Stimulated activated CD8-positive, alpha-beta memory T cell treated with anti-CD3 and anti-CD28 coated beads, Interleukin-12 subunit alpha, Interleukin-12 subunit beta, amount 100 ng/mL, for 24 hours (primary cell): ENCODE data around the gene IMMT.

Experiments
- DNase-seq: peaks from one replicate; pipeline ENCODE4 v3.0.0-alpha.2; 2020; ENCODE audit errors: extremely low read depth

IMMT gene

DNA sequence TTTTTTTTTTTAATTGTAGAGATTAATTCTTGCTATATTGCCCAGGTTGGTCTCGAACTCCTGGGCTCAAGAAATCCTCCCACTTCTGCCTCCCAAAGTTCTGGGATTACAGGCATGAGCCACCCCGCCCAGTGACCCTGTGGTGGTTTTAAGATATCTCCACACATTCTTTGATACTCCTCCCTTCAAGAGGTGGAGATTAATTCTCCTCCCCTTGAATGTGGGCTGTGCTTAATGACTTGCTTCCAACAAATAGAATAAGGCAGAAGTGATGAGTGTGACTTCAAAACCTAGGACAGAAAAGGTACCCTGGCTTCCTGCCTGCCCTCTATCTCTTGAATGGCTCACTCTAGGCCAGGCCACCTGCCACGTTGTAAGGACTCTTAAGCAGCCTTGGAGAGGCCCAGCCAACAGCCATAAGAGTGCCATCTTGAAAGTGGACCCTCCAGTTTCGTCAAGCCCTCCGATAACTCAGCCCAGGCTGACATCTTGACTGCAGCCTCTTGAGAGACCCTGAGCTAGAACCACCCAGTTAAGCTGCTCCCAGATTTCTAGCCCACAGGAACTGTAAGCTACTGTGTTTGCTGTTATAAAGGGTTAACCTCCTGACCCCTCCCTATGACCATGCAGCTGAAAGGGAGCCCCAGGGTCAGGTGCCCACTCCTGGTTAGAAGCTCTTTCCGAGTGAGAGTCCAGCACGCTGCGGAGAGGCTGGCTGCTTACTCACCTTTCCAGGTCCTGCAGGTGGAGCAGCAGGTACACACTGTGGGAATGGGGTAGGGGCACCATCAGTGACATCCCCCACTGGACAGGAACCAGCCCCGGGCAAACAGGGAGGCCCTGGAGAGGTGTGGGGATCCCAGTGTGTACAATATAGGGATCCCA is 31.6 kb upstream of the IMMT start:
- DNase-seq, result no peak

DNA sequence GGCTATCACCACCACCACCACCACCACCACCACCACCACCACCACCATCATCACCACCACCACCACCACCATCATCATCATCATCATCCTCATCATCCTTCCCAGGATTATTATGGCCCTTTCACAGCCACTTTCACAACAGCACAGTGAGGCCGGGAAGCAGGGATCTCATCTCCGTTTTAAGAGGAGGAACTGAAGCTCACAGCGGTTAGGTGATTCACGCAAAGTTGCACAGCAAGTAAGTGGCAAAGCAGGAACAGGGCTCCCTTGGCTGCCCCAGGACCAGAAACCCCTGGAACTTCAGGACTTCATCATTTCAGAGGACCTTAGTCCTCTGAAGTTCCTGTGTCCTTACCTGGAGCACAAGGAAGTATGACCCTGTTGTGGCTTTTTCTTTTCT is 30.8 kb upstream of the IMMT start:
- no peak for DNase-seq

DNA sequence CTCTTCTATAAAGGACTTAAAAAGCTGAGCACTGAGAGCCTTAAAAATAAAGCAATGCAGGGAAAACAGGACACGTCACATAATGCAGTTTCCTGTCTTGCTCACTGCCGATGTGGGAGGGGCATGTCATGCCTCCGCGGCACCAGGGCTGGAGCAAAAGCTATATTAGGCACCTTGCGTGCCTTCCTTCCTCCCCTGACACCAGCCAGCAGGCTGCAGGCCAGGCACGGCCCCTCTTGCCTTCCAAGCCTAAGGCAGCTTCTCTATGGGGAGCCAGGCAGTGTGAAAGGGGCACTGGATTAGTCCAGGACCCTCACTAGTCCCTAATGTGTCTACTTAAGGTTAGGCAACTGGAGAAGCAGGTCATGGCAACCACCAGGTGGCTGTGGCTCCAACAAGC is 30.3 kb upstream of the IMMT start:
- DNase-seq, result no peak

DNA sequence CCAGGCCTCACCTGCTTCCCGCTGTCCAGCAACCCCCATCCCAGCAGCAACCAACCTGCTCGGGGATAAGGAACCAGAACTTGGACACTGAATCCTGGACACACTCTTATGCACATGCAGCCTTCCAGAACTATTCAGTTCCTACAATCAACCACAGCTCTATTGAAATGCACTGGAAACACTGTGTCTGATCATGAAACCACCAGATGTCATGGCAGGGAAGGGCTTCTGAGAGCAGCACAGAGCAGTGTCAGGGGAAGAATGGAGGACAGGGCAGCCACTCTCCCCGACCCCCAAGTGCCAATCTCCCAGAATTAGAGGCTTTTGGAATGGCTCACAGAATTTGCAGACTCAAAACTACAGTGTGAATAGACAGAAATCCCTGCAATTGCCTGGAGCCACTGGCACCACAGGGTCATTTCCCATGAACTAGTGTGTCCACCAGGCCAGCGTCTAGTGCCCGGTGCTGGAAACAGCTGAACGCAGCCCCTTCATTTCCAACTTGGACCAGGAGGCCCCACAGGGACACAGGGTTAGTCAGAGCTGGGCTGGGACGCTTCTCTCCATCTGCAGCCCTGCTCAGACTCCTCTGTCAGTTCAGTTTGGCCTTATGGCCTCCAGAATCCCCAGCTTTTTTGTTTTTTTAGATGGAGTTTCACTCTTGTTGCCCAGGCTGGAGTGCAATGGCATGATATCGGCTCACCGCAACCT is 29.5 kb upstream of the IMMT start:
- DNase-seq, result no peak

DNA sequence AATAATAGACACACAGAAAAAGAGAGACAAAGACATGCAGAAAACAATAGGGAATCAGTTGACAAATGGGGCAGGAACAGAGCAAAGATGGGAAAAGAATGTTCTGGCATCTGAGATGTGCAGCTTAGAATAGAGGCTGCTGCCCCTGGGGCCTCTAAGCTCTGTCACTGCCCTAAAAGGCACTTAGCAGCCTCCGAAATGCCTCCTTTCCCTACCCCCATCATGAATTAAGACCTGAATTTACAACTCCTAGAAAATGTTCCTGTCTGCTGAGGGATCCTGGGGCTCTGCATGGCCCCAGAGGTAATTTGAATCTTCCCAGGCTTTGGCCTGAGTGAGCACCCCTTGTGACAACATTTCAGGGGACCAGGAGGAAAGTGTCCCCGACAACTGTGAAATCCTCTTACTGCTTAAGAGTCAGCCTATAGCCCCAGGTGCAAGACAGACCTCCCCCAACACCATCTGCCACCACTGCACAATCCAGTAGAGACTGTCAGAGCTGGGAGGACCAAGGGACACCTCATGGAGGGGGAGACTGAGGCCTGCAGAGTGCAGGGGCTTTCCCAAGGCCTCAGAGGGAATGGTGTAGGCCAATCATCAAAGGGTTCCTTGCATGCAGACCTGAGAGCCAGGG is 28.8 kb upstream of the IMMT start:
- DNase-seq, result no peak

DNA sequence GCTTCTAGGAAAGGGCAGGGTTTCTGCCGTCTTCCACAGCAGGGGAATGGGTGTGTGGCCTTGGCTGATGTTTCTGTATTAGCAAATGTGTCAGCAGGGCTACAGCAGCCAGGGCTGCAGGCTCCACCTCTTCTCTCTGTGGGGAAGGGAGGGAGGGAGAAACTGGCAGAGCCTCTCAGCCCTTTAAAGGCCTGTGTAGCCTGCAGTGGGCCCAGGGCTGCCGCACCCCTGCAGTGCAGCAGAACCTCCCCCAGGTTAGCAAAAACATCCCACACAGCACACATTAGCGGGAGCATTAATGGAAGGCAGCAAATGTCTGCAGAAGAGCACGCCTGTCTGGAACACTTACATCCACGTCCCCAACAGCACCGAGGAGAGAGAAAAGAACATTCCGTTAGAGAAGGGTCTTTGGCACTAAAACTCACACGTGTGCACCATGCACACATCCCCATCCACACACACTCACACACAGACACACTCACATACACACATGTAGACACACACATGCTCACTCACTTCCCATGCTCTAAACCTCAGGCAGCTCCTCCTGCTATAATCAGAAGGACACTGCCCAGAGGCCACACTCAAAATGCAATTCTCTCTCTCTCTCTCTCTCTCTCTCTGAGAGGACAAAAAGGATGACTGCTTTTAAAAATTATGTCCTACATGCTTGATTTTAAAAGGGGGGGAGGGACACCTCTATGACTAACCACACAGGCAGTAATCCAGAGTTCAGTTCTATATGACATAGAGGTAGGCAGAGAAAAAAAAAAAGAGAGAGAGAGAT is 28.1 kb upstream of the IMMT start:
- no peak for DNase-seq

DNA sequence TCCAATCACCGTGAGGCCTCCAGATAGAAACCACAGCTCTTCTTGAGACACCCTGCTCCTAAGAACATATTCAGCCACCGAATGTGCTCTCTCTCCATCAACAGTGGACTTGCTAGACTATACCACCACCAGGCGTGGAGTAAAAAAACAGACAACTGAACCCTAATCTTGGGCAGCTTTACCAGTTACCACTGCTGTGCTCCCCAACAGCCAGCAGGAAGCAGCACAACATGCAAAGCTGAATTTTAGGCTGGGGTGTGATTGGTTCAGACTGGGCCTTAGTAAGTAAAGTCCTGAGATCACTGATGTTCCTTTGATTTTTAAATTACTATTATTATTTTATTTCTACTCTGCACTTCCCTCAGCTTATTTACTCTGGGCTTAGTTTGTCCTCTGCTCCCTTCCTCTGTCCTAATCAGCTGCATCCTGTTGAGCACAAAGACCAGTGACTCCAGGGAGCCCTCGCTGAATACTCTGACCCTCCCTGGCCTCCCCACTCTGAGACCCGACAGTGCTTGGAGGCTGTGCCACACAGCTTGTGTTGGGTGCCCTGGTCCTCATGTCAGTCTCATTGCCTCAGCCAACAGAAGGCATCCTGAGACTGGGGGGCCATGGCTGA is 25.9 kb upstream of the IMMT start:
- DNase-seq, result no peak

DNA sequence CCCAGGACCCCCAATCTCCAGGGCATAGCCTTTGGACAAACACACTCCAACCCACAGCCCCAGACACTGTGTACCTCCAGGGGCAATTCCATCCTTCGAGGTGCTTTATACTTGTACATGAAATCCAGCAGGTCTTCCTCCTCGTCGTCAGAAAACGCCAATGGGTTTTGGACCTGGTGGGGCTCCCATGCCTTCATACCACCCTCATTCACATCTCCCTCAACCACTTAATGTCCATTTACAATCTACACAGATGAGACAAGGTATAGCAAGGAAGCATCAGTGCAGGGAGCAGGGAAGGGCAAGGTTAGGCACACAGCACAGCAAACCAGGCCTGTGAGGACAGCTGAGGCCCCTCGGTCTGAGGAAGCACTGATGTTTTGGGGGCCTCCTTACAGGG is 24.6 kb upstream of the IMMT start:
- no peak for DNase-seq

DNA sequence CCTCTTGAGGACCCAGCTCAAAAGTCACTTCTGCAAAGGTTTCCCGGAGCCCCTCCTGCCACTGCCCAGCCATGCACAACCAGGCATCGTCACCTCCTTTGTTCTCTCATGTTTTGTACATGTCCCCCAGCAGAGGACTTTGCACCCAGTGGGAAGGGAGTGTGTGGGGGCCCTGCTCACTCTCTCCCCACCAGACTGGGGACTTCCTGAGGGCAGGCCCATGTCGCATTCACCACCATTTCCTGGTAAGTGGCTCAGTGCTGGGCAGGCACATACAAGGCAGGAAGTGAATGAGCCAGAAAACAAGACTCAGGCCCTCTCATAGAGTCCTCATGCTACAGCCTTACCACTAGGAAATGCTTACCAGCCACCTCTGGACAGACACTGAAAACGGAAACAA is 22.9 kb upstream of the IMMT start:
- DNase-seq, result no peak

DNA sequence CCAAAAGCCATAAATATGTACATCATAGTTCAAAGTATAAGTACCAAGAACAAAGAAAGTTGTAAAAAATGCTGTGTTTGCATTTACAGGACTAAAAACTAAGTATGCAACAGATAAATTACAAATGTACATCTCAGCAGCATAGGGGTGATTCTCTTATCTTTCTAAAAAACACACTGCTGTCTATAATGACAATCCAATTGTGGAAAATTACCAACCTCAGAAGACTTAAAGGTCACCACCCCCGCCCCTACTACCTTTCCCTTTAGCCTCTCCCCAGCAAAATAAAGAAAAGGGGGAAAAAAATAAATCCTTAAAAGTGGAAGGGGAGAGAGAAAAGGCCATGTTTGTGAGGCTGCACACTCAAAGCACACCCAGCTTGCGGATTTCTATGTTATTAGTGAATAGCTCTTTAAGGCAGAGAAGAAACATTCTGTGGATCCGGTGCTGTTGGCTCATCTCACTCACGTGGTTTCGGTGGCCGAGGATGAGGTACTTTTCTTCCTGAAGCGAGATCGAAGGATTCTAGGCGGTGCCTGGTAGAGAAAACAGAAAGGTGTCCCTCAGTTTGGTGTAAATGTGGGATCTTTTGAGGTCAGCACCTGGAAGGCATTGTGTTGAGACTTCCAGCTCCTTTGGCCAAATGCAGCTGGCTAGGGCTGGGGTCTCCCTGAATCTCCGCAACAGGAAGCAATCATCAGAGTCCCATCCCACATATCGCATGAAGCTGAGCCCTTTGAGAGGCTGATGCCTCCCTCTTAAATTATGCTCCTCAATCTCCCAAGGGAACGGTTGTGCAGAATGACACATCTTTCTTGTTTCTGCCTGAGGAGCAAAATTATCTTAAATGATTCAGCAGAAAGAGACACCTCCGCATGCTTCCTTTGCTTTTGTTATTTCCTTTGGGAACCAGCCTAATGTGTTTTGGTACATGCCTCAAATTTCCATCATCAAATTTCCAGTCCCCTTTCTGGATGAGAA is 21.6 kb upstream of the IMMT start:
- no peak for DNase-seq

DNA sequence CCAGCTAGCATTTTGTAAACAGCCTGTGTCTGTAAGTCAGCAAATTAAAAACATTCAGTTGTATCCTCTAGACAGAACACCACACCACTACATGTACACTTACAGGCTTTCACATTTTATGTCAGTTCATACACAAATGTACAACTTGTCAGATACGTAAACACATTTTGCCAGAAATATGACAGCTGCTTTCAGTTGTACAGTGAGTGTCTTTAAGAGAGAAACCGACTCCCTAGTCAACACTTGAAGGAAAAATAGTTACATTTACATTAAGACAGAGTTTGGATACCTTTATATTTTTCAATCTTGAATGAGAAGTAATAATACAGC is 19.2 kb upstream of the IMMT start:
- no peak for DNase-seq

DNA sequence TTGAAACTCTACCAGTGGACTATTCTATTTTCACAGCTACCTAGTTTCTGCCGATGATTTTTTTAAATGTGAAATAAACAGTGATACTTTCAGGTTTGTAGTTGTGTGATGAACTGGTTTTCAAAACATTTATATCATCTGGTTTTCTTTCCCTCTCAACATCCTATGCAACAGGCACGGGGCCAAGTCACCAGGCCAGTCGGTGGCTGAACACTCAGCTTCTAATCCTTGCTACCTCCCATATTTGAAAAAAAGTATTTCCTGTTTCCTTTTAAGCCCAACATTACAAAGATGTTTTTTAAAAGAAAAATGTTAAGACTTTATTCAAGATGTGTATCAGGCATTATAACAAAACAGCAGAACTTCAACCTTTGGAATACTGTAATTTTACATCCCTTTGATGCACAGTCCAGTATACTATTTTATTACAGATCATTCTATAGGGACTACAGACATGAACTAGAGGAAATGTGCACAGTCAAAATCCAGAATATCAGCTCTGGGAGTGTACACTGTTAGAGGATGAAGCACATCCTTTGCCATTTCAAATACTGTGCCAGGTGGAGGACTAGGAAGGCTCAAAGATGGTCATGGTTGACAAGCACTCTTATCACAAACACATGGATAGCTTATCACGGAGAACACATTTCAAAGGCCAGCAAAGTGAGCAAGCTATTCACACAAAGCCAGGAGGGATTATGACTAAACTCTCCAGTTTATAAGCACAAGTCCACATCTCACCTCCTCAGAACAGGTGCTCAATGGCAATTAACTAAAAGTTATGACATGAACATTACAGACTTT is 18.6 kb upstream of the IMMT start:
- DNase-seq, result no peak

DNA sequence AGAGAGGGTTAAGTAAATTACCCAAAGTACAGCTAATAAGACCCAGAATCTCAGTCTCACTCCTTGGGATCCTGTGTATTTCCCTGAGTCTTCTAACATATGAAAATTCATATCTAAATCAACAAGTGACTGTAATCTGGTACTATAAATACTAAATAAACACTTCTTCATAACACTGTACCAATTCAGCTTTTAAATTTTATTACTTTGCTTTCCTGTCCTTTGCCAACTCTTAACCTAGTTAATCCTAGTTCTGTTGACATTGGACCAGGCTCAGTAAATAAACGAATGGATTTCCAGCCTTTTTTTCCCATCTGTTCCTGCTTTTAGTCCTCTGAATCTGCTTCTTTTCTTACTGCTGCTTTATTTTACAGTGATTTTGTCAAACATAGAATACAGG is 17.8 kb upstream of the IMMT start:
- no peak for DNase-seq

DNA sequence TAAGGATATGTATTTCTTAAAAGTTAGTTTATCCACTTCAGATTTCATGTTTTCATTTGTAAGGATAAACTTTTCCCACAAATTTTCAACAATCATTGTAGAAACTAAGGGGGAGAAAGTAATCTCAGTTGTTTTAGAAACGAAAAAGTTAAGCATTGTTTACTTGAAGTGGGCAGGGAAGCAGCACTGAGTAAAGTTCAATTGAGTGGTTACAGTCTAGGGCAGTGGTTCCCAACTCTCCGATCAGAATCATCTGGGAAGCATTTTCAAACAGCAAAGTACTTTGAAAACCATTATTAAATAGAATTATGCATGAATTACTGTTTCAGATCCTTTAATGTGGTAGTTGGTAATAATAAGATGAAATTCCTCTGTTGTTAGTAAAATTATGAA is 16.5 kb upstream of the IMMT start:
- no peak for DNase-seq

DNA sequence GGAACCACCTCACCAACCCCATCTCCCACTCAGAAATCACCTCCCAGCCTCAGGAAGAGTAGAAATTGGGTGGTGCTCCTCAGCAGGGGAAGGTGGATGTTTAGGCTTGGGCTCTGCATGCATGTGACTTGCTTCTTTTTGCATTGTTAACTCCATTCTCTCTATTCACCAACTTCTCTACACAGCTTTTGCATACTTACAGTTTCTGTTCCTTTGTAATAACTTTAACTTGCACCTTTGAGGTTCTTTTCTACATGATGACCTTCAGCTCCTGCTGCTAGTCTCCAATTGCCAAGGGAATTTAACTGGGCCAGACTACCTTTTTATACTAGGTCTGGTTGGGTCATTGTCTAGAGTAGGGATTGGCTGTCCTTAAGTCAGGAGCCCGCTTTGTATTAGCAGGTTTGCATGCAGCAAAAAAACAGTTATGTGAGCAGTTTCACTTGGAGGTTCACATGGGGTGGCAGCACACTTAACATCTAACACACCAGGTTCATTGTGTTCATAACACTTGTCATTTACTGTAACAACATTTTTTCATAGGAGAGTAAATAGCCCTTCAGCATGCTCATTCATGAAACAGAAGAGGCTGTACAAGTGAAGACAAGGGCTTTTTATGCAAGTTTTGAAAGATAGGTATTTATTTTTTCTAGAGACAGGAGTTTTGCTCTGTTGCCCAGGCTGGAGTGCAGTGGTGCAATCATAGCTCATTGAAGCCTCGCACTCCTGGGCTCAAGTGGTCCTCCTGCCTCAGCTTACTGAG is 16.0 kb upstream of the IMMT start:
- DNase-seq, result no peak

DNA sequence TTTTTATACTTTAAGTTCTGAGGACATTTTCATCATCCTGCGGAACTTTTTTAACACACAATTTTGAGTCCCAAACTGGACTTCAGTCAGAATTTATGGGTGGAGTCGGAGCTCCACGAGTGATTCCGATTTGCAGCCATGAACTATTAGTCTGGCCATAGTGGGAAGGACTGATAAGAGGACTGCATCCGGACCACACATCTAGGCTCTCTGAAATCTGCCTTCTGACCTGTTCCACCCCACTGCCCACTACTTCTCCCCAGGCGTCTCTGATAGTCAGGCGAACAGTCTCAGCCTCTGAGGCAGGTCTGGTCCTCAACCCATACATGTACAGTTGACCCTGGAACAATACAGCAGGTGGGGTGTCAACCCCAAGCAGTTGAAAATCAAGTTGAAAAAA is 9.2 kb upstream of the IMMT start:
- no peak for DNase-seq

DNA sequence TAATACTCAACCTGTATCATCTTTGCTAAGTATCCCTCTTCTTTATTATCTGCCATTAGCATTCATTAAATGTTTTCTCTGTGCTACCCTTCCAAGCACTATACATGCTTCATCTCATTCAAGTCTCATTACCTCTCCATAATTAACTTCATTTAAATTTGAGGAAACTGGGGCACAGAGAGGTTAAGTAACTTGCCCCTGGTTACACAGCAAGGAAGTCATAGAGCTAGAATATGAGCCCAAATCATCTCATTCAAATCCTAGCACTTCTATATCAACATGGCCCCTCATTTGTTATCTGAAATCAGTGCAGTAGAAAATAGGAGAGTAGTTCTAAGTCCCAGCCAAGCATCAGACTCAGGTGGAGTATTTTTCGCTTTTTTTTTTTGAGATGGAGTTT is 8.4 kb upstream of the IMMT start:
- no peak for DNase-seq

DNA sequence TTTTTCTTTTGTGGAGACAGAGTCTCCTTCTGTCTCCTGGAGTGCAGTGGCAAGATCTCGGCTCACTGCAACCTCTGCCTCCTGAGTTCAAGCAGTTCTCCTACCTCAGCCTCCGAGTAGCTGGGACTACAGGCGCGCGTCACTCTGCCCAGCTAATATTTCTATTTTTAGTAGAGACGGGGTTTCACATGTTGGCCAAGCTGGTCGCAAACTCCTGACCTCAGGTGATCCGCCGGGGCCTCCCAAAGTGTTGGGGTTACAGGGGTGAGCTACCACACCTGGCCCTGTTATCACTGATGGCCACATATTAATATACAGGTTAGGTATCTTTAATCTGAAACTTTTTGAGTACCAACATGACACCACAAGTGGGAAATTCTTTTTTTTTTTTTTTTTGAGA is 7.4 kb upstream of the IMMT start:
- DNase-seq, result no peak

DNA sequence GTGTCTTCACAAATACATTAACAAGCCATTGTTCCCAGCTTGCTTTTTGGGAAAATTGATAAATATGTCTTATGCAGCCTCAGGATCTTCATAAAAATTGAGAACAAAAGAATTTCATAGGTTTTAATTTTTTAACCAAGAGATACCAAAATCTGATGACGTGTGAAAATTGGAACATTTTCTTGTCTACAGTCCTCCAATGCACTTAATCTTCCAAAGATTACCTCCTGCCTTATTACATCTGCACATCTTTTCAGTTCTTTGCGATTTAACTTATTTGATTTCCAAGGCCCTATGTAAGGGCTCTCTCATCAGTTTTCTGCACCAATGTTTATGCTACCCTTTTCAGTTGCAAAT is 7.1 kb upstream of the IMMT start:
- DNase-seq, result no peak
